ENCODE data around the gene SNX17. TPM values are rescaled to one million over a fixed set of nuclear protein-coding genes. Genes with fewer than 3 reads are reported as not detected.
A peak's percentile ranks its signal among the peaks of the same experiment; 100 is the strongest.

The SNX17 gene
- polyA plus RNA-seq, 3 donors: 86.6 to 338 (median 291) TPM

DNA sequence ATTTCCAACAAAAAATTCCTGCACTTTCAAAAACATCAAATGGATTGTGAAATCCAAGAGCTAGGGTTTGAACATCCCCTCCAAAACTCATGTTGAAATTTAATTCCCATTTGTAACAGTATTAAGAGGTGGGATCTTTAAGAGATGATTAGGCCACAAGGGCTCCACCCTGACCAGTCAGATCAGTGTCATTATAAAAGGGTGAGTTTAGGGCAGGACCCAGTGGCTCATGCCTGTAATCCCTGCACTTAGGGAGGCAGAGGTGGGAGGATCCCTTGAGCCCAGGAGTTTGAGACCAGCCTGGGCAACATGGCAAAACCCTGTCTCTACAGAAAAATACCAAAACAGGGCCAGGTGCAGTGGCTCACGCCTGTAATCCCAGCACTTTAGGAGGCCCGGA is 22.8 kb upstream of the SNX17 start:
- 91% methylated on average over 2 of the region's 2 CpGs for WGBS (ENCODE audit: insufficient coverage)
- intact Hi-C loops (cut with micrococcal nuclease): no loop called here
- no peaks in the 10 kb centered on the region for H3K9me3 ChIP-seq (replicated peaks in 1 of 2; ENCODE audit: control insufficient read depth in 1 of 2, insufficient read depth in 1 of 2, low read length in 2 of 2)
- Mint-ChIP-seq H3K36me3 (peaks cover 32 to 48% of the 10 kb centered on the region in 2 donors), H3K27me3 (ENCODE audit: low read depth in 3 of 3) (peaks cover 0 to 2% (median 1%) of the 10 kb centered on the region in 3 donors), H3K4me3 (no peak overlapping the region), H3K27ac (peak overlapping the region in 1 of 7 donors; percentile 31), H3K9me3 (no peaks in the 10 kb centered on the region), H3K4me1 (peaks cover 5% of the 10 kb centered on the region)
- no peaks in the 10 kb centered on the region for H3K27me3 ChIP-seq (ENCODE audit: control insufficient read depth in 2 of 2, insufficient read depth in 2 of 2, low read length in 2 of 2)
- DNase-seq: no peak
- no peak overlapping the region for H3K27ac ChIP-seq (ENCODE audit: low read depth in 1 of 2, low read length in 2 of 2)
- H3K4me3 ChIP-seq (replicated peaks in 1 of 3; ENCODE audit: low read depth in 2 of 3, low read length in 3 of 3): no peak overlapping the region
- TF ChIP-seq, protein P1, sequence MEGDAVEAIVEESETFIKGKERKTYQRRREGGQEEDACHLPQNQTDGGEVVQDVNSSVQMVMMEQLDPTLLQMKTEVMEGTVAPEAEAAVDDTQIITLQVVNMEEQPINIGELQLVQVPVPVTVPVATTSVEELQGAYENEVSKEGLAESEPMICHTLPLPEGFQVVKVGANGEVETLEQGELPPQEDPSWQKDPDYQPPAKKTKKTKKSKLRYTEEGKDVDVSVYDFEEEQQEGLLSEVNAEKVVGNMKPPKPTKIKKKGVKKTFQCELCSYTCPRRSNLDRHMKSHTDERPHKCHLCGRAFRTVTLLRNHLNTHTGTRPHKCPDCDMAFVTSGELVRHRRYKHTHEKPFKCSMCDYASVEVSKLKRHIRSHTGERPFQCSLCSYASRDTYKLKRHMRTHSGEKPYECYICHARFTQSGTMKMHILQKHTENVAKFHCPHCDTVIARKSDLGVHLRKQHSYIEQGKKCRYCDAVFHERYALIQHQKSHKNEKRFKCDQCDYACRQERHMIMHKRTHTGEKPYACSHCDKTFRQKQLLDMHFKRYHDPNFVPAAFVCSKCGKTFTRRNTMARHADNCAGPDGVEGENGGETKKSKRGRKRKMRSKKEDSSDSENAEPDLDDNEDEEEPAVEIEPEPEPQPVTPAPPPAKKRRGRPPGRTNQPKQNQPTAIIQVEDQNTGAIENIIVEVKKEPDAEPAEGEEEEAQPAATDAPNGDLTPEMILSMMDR (IDR thresholded peaks at IDR 0.05): no peak
- H3K4me2 ChIP-seq (replicated peaks; ENCODE audit: extremely low read depth, low read length, poor library complexity, severe bottlenecking): no peak overlapping the region
- peaks cover 12 to 40% of the 10 kb centered on the region in 2 donors for H3K36me3 ChIP-seq (replicated peaks in 1 of 2; ENCODE audit: control insufficient read depth in 1 of 2, insufficient read depth in 2 of 2, low read length in 2 of 2)
- H3K79me2 ChIP-seq (ENCODE audit: insufficient read depth, low read length): peaks cover 92% of the 10 kb centered on the region
- peaks cover 94% of the 10 kb centered on the region for H4K20me1 ChIP-seq (ENCODE audit: insufficient read depth, low read length)
- no peak overlapping the region for H2AFZ ChIP-seq (ENCODE audit: insufficient read depth, low read depth, low read length, poor library complexity, severe bottlenecking)
- H3K9ac ChIP-seq (ENCODE audit: insufficient read depth, low read length, poor library complexity, severe bottlenecking): no peak overlapping the region
- no peaks in the 10 kb centered on the region for H3K4me1 ChIP-seq (ENCODE audit: control insufficient read depth in 1 of 2, insufficient read depth in 2 of 2, low read length in 2 of 2)

DNA sequence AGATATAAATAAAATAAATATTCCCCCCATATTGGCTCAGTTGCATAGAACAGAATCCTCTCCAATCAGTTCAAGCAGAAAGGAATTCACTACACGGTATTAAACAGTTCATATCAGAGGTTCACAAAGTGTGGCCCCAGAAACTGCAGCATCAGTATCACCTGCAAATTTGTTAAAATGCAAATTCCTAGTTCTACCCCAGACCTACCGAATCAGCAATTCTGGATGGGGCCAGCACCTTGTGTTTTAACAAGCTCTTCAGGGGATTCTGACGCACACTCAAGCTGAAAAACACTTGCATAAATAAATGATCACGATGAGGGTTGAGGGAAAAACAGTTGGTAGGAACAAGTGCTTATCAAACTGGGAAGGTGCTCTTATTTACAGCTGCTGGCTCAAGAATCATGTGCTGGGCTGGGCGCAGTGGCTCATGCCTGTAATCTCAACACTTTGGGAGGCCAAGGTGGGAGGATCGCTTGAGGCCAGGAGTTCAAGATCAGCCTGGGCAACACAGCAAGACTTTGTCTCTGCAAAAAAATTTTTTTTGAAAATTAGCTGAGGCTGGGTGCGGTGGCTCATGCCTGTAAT is 20.2 kb upstream of the SNX17 start:
- TF ChIP-seq, protein P1 (IDR thresholded peaks at IDR 0.05): no peak
- H3K4me3 ChIP-seq (replicated peaks in 1 of 3; ENCODE audit: low read depth in 2 of 3, low read length in 3 of 3): no peak overlapping the region
- no peaks in the 10 kb centered on the region for H3K27me3 ChIP-seq (ENCODE audit: control insufficient read depth in 2 of 2, insufficient read depth in 2 of 2, low read length in 2 of 2)
- Mint-ChIP-seq H3K27me3 (ENCODE audit: low read depth in 3 of 3) (peaks cover 0 to 2% (median 1%) of the 10 kb centered on the region in 3 donors), H3K9me3 (no peaks in the 10 kb centered on the region), H3K36me3 (peaks cover 21 to 45% of the 10 kb centered on the region in 2 donors), H3K27ac (no peak overlapping the region), H3K4me1 (peaks cover 19% of the 10 kb centered on the region), H3K4me3 (no peak overlapping the region)
- intact Hi-C loops (cut with micrococcal nuclease): no loop called here
- H3K9ac ChIP-seq (ENCODE audit: insufficient read depth, low read length, poor library complexity, severe bottlenecking): no peak overlapping the region
- no peak overlapping the region for H3K27ac ChIP-seq (ENCODE audit: low read depth in 1 of 2, low read length in 2 of 2)
- no peak for DNase-seq
- H4K20me1 ChIP-seq (ENCODE audit: insufficient read depth, low read length): peaks cover 77% of the 10 kb centered on the region
- 98% methylated on average over 7 of the region's 7 CpGs for WGBS (ENCODE audit: insufficient coverage)
- peaks cover under 1 to 5% of the 10 kb centered on the region in 2 donors for H3K4me1 ChIP-seq (ENCODE audit: control insufficient read depth in 1 of 2, insufficient read depth in 2 of 2, low read length in 2 of 2)
- no peak overlapping the region for H3K4me2 ChIP-seq (replicated peaks; ENCODE audit: extremely low read depth, low read length, poor library complexity, severe bottlenecking)
- H3K79me2 ChIP-seq (ENCODE audit: insufficient read depth, low read length): peaks cover 95% of the 10 kb centered on the region
- no peaks in the 10 kb centered on the region for H3K9me3 ChIP-seq (replicated peaks in 1 of 2; ENCODE audit: control insufficient read depth in 1 of 2, insufficient read depth in 1 of 2, low read length in 2 of 2)
- H3K36me3 ChIP-seq (replicated peaks in 1 of 2; ENCODE audit: control insufficient read depth in 1 of 2, insufficient read depth in 2 of 2, low read length in 2 of 2): peaks cover 5 to 30% of the 10 kb centered on the region in 2 donors
- H2AFZ ChIP-seq (ENCODE audit: insufficient read depth, low read depth, low read length, poor library complexity, severe bottlenecking): no peak overlapping the region
